Pancreas (tissue), 10 donors: ENCODE measurements around the gene GPR137. TPM values are rescaled to one million over a fixed set of nuclear protein-coding genes. Genes with fewer than 3 reads are reported as not detected.
"Not testable (repeated sequence)": the region's sequence is repeated elsewhere in the genome, so short reads cannot be mapped to it uniquely, and the experiment has no call there.

Experiments used
- ATAC-seq, 4 donors: fragments of 200-7000 bp; cut with Tn5 transposase; one replicate each; pipeline versions ENCODE4 v1.8.0 to v1.9.1; 2020; ENCODE audit warnings: mild to moderate bottlenecking in 4 of 4, moderate library complexity in 4 of 4
- DNase-seq, 6 donors: peaks; one replicate each; pipeline ENCODE4 v3.0.0-alpha.2; 2020
- FAIRE-seq: peaks from 2 replicates; lab custom pipeline; 2012; peaks lifted over from hg19 to GRCh38; lab: Jason Lieb, UNC
- H3K27ac ChIP-seq, 4 donors: fragments of 200-600 bp; sonication (generic); 1 replicate in 3 of 4; 2 replicates in 1 of 4; pipeline versions ENCODE4 v1.5.0 to v1.8.0; 2020
- H3K27me3 ChIP-seq, 4 donors: fragments of 200-600 bp; one replicate each; pipeline ENCODE4 v1.8.0; 2021
- H3K36me3 ChIP-seq, 3 donors: fragments of 200-600 bp; sonication (generic) in 1 of 3; one replicate each; pipeline versions ENCODE4 v1.5.0 to v1.8.0; 2020 to 2021
- H3K4me1 ChIP-seq, 3 donors: fragments of 200-600 bp; one replicate each; pipeline ENCODE4 v1.8.0; 2021
- H3K4me3 ChIP-seq, 4 donors: fragments of 200-600 bp; sonication (generic) in 2 of 4; one replicate each; pipeline versions ENCODE4 v1.5.0 to v1.8.0; 2020 to 2021
- H3K9me3 ChIP-seq, 4 donors: fragments of 200-600 bp; one replicate each; pipeline ENCODE4 v1.8.0; 2021
- CTCF ChIP-seq, 4 donors: fragments of 200-600 bp; sonication (generic) in 3 of 4; IDR thresholded peaks; one replicate each; pipeline versions ENCODE4 v1.5.0 to v1.8.0; 2021; ENCODE audit warnings: antibody characterized with exemption in 4 of 4
- WGBS, 2 donors: extraction: QIAGEN DNeasy Blood & Tissue Kit; methylation state at CpG; one replicate each; pipeline ENCODE4 v1.1.7; 2013; 5-methylcytosine and 5-hydroxymethylcytosine counted together
- intact Hi-C, 3 donors: fragments of 100-400 bp; cut with DNase I; formaldehyde crosslinking; loops; one replicate each; pipeline versions ENCODE4 v1.11.1 to v1.14.2; 2022
- polyA plus RNA-seq, 2 donors: library from polyadenylated mRNA; stranded (reverse); fragments of 200-250 nt; gene quantifications; one replicate each; pipeline ENCODE4 v1.2.3, GENCODE V29; 2013
- total RNA-seq, 6 donors: library from RNA; stranded (reverse); fragmentation: NEBNext Ultra II Directional in 4 of 6; extraction: Animal tissue kit (Norgen Biotek cat#: 25700) in 4 of 6; gene quantifications; one replicate each; pipeline versions ENCODE4 v1.2.1 to v1.2.4, GENCODE V29; 2021 to 2023
- donor health status: healthy with polysubstance abuse.
- donor health status: DM: no; HTN: no; CAD: no; lungs with moderate emphysema.
- donor health status: DM: no; HTN: no; CAD: no.
- donor health status: control.
- donor health status: control.
- donor health status: Bipolar disorder and iron deficiency.
- donor health status: DM: yes; HTN: yes; CAD: no.
- donor health status: DM: no; HTN: no; CAD: no.
- donor health status: DM: no; HTN: no; CAD: no.
- donor health status: DM: yes; HTN: yes; CAD: no.

Gene GPR137
- total and polyA plus RNA-seq, 8 donors = 7.1 to 27.9 (median 14.0) TPM

GRCh38 chr11:64306876-64307622, 21.4 kb downstream of the GPR137 start:
- H3K9me3 ChIP-seq = no peaks in the 10 kb centered on the region
- FAIRE-seq (no peak), ATAC-seq (peak in 1 of 4 donors; percentile 4), DNase-seq (peak in 4 of 6 donors; percentile 63 to 85 (median 72))
- peak overlapping the region; percentile 75 to 90 (median 86) for H3K27ac ChIP-seq
- H3K4me3 ChIP-seq = peak overlapping the region in 3 of 4 donors; percentile 57 to 71 (median 69)
- no peaks in the 10 kb centered on the region for H3K27me3 ChIP-seq
- no peak for TF ChIP-seq CTCF (IDR thresholded peaks at IDR 0.05)
- intact Hi-C loops = no loop called here
- WGBS, 2 donors = 66 to 67% methylated on average over 14 to 15 of the region's 15 CpGs
- H3K4me1 ChIP-seq = peaks cover 5 to 10% (median 8%) of the 10 kb centered on the region in 3 donors
- H3K36me3 ChIP-seq = no peaks in the 10 kb centered on the region

GRCh38 chr11:64307795-64308194, 22.1 kb downstream of the GPR137 start:
- intact Hi-C loops, H3K36me3 ChIP-seq, DNase-seq, ATAC-seq, FAIRE-seq, H3K27ac ChIP-seq, H3K27me3 ChIP-seq, H3K4me3 ChIP-seq, H3K9me3 ChIP-seq: not testable (repeated sequence)
- H3K4me1 ChIP-seq = peaks cover 5 to 10% (median 8%) of the 10 kb centered on the region in 3 donors
- 88 to 93% methylated on average over 5 of the region's 5 CpGs for WGBS, 2 donors

- no peak for TF ChIP-seq CTCF (IDR thresholded peaks at IDR 0.05)
- DNase-seq = peak in 1 of 6 donors; percentile 19
- ATAC-seq = no peak
- no peak for FAIRE-seq
- H3K4me1 ChIP-seq = peaks cover 0 to 7% (median 4%) of the 10 kb centered on the region in 3 donors
- H3K27me3 ChIP-seq = no peaks in the 10 kb centered on the region
- WGBS, 2 donors = 89 to 93% methylated on average over 10 of the region's 10 CpGs
- H3K4me3 ChIP-seq = no peak overlapping the region
- H3K27ac ChIP-seq = no peak overlapping the region
- H3K9me3 ChIP-seq = no peaks in the 10 kb centered on the region
- H3K36me3 ChIP-seq = peaks cover 0 to 16% (median 10%) of the 10 kb centered on the region in 3 donors
- intact Hi-C loops = no loop called here
Observed at GRCh38 chr11:64312947-64313346, 27.3 kb downstream of the GPR137 start.

- H3K4me3 ChIP-seq = no peak overlapping the region
- H3K4me1 ChIP-seq = peaks cover 0 to 7% (median 4%) of the 10 kb centered on the region in 3 donors
- FAIRE-seq = no peak
- 79% methylated on average over 17 to 18 of the region's 18 CpGs for WGBS, 2 donors
- no peak for ATAC-seq
- intact Hi-C loops = no loop called here
- no peak for TF ChIP-seq CTCF (IDR thresholded peaks at IDR 0.05)
- peaks cover 0 to 16% (median 10%) of the 10 kb centered on the region in 3 donors for H3K36me3 ChIP-seq
- peak in 4 of 6 donors; percentile 29 to 79 (median 56) for DNase-seq
- H3K27ac ChIP-seq = no peak overlapping the region
- H3K27me3 ChIP-seq = no peaks in the 10 kb centered on the region
- no peaks in the 10 kb centered on the region for H3K9me3 ChIP-seq
Observed at GRCh38 chr11:64313491-64314145, 28.0 kb downstream of the GPR137 start.

- 83 to 84% methylated on average over 19 of the region's 19 CpGs for WGBS, 2 donors
- H3K4me3 ChIP-seq = no peak overlapping the region
- FAIRE-seq (no peak), DNase-seq (peak in 1 of 6 donors; percentile 75), ATAC-seq (no peak)
- no peaks in the 10 kb centered on the region for H3K27me3 ChIP-seq
- no peak for TF ChIP-seq CTCF (IDR thresholded peaks at IDR 0.05)
- intact Hi-C loops = no loop called here
- H3K4me1 ChIP-seq = peaks cover 4 to 9% (median 7%) of the 10 kb centered on the region in 3 donors
- peak overlapping the region in 1 of 4 donors; percentile 14 for H3K27ac ChIP-seq
- peaks cover 0 to 16% (median 10%) of the 10 kb centered on the region in 3 donors for H3K36me3 ChIP-seq
- H3K9me3 ChIP-seq = no peaks in the 10 kb centered on the region
Observed at GRCh38 chr11:64314146-64314804, 28.6 kb downstream of the GPR137 start.
